ENCODE results near the gene PPIL3.

- TF ChIP-seq CTCF (IDR thresholded peaks at IDR 0.05) (no peak), POLR2AphosphoS5 (IDR thresholded peaks at IDR 0.05) (no peak), POLR2A (IDR thresholded peaks at IDR 0.05) (no peak), EP300 (IDR thresholded peaks at IDR 0.05) (no peak)
These were observed 21.1 kb upstream of the PPIL3 start for GRCh38 chr2:200909958-200910357.

Measured in gastroesophageal sphincter (tissue), 3 donors.